HCT116 (cell line): ENCODE measurements around the gene HRK.

Experiments
- CBX3 ChIP-seq: IDR thresholded peaks from 2 replicates; pipeline ENCODE4 v1.6.1; 2012; ENCODE audit warnings: low read depth
- EZH2phosphoT487 ChIP-seq: fragments of 200-600 bp; IDR thresholded peaks from 2 replicates; pipeline ENCODE4 v1.6.1; 2018; ENCODE audit warnings: antibody characterized with exemption, borderline replicate concordance
- POLR2A ChIP-seq: IDR thresholded peaks from 2 replicates; pipeline ENCODE4 v1.7.0; 2011; ENCODE audit warnings: borderline replicate concordance; ENCODE audit not compliant: insufficient read depth, insufficient read length; ENCODE audit errors: extremely low read depth
- POLR2AphosphoS5 ChIP-seq: IDR thresholded peaks from 2 replicates; pipeline ENCODE4 v1.6.1; 2011; ENCODE audit warnings: mild to moderate bottlenecking, low read depth, low read length, moderate library complexity
- TCF7L2 ChIP-seq: IDR thresholded peaks from 2 replicates; pipeline ENCODE4 v1.7.0; 2011; ENCODE audit warnings: borderline replicate concordance, inconsistent platforms; ENCODE audit not compliant: insufficient read depth, insufficient read length; ENCODE audit errors: extremely low read depth
- ZFX ChIP-seq: fragments of 450-650 bp; IDR thresholded peaks from 2 replicates; pipeline ENCODE4 v1.6.1; 2017
- TF ChIP-seq, protein P1 (sequence below), 3 experiments: fragments of 200-600 bp in 1 of 3; sonication (generic) in 1 of 3; IDR thresholded peaks in 2 of 3; conservative IDR thresholded peaks in 1 of 3; 2 replicates each; pipeline ENCODE4 v1.5.1; 2012 to 2017; ENCODE audit warnings: low read depth in 2 of 3, low read length in 2 of 3, antibody characterized with exemption in 1 of 3, borderline replicate concordance in 1 of 3, control low read depth in 1 of 3, mild to moderate bottlenecking in 1 of 3, mixed read lengths in 1 of 3, mixed run types in 1 of 3, moderate library complexity in 1 of 3; ENCODE audit not compliant: insufficient read depth in 1 of 3

DNA sequence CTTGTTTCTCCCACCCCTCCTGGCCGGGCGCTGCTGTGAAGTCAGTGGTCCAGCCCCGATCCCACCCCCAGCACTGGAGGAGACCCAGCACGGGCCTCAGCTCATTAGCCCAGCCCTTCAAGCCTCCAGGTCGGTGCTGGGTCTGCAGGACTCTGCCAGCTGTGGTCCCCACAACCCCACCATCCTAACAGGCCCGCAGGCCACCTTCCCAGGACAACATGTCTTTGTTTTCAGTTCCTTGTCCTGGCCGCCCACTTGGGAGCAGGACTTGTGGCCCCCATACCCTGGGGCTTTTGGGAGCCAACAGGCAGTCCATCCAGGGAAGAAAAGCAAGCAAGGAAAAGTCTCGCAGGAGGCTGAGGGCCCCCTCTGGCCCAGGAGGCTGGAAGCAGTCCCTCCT, 60.0 kb downstream of the HRK start:
- TF ChIP-seq, protein P1, sequence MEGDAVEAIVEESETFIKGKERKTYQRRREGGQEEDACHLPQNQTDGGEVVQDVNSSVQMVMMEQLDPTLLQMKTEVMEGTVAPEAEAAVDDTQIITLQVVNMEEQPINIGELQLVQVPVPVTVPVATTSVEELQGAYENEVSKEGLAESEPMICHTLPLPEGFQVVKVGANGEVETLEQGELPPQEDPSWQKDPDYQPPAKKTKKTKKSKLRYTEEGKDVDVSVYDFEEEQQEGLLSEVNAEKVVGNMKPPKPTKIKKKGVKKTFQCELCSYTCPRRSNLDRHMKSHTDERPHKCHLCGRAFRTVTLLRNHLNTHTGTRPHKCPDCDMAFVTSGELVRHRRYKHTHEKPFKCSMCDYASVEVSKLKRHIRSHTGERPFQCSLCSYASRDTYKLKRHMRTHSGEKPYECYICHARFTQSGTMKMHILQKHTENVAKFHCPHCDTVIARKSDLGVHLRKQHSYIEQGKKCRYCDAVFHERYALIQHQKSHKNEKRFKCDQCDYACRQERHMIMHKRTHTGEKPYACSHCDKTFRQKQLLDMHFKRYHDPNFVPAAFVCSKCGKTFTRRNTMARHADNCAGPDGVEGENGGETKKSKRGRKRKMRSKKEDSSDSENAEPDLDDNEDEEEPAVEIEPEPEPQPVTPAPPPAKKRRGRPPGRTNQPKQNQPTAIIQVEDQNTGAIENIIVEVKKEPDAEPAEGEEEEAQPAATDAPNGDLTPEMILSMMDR (IDR thresholded peaks at IDR 0.05 in 2 of 3, conservative IDR thresholded peaks at IDR 0.05 in 1 of 3; ENCODE audit: borderline replicate concordance in 1 of 3, insufficient read depth in 1 of 3, low read depth in 2 of 3, low read length in 2 of 3), result no peak
- TF ChIP-seq TCF7L2 (no peak), CBX3 (no peak), ZFX (no peak), POLR2AphosphoS5 (no peak), EZH2phosphoT487 (no peak), POLR2A (no peak)
